K562 (cell line): ENCODE results near the gene APOB.

Source experiments
- ATF3 ChIP-seq, 2 experiments: fragments of 450-650 bp in 1 of 2; sonication (generic) in 1 of 2; formaldehyde crosslinking in 1 of 2; IDR thresholded peaks in 1 of 2; conservative IDR thresholded peaks in 1 of 2; 2 replicates each; pipeline versions ENCODE4 v1.6.1 to v1.8.1; 2016 to 2023; ENCODE audit warnings: mild to moderate bottlenecking in 2 of 2, moderate library complexity in 2 of 2, inconsistent platforms in 1 of 2, missing genetic modification reagents in 1 of 2
- EZH2 ChIP-seq: IDR thresholded peaks from 2 replicates; pipeline ENCODE4 v1.6.1; 2012; ENCODE audit warnings: low read depth, mild to moderate bottlenecking, inconsistent platforms, low read length, borderline replicate concordance
- POLR2A ChIP-seq: fragments of 450-650 bp; conservative IDR thresholded peaks from 2 replicates; pipeline ENCODE4 v1.6.1; 2016
- POLR2AphosphoS5 ChIP-seq: IDR thresholded peaks from 2 replicates; pipeline ENCODE4 v1.6.1; 2011; ENCODE audit warnings: mild to moderate bottlenecking, low read depth, low read length, moderate library complexity; ENCODE audit not compliant: control insufficient read depth, insufficient read depth
- TOE1 ChIP-seq, 2 experiments: fragments of 450-650 bp in 1 of 2; sonication (generic) in 1 of 2; formaldehyde crosslinking in 1 of 2; IDR thresholded peaks; 2 replicates each; pipeline versions ENCODE4 v1.7.1 to v1.8.0; 2016 to 2022; ENCODE audit warnings: borderline replicate concordance in 2 of 2, mild to moderate bottlenecking in 2 of 2, antibody characterized with exemption in 1 of 2, inconsistent platforms in 1 of 2, low read depth in 1 of 2, missing genetic modification reagents in 1 of 2, moderate library complexity in 1 of 2
- ZBTB26 ChIP-seq: fragments of 450-650 bp; formaldehyde crosslinking; IDR thresholded peaks from 2 replicates; pipeline ENCODE4 v1.4.0; 2022; ENCODE audit warnings: missing genetic modification characterization

- TF ChIP-seq ATF3 (IDR thresholded peaks at IDR 0.05) (no peak), ATF3 (CRISPR knock-in tag; conservative IDR thresholded peaks at IDR 0.05) (no peak), EZH2 (no peak), POLR2A (no peak), ZBTB26 (CRISPR knock-in tag) (no peak), TOE1 (IDR thresholded peaks at IDR 0.05; ENCODE audit: borderline replicate concordance) (no peak), TOE1 (CRISPR knock-in tag; IDR thresholded peaks at IDR 0.05; ENCODE audit: borderline replicate concordance, low read depth) (no peak), POLR2AphosphoS5 (no peak)
Observed at GRCh38 chr2:21010813-21011439, 32.9 kb downstream of the APOB start.
